OCI-LY3 (cell line): ENCODE results near the gene JPH3.

Experiments used
- H2AFZ ChIP-seq: fragments of 200-600, 300-600 bp; shearing (Covaris generic); 2 replicates; pipeline ENCODE4 v1.6.0; 2014; ENCODE audit warnings: antibody characterized with exemption, low read depth, low read length
- H3K27ac ChIP-seq: fragments of 200-600, 300-600 bp; sonication (generic); 2 replicates; pipeline ENCODE4 v1.5.1; 2014; ENCODE audit warnings: mild to moderate bottlenecking, low read length, moderate library complexity, mixed read lengths
- H3K27me3 ChIP-seq: fragments of 200-600, 300-600 bp; sonication (generic); 2 replicates; pipeline ENCODE4 v1.6.1; 2014; ENCODE audit warnings: low read depth, low read length, mixed read lengths
- H3K36me3 ChIP-seq: fragments of 200-600, 300-600 bp; sonication (generic); replicated peaks from 2 replicates; pipeline ENCODE3; 2014; ENCODE audit warnings: low read depth, low read length, mixed read lengths
- H3K4me1 ChIP-seq: fragments of 300-600, 200-600 bp; sonication (generic); 2 replicates; pipeline ENCODE4 v1.6.1; 2014; ENCODE audit warnings: low read length, mixed read lengths
- H3K4me2 ChIP-seq: fragments of 200-600, 300-600 bp; sonication (generic); 2 replicates; pipeline ENCODE4 v1.6.1; 2014; ENCODE audit warnings: low read length, mixed read lengths
- H3K4me3 ChIP-seq: fragments of 300-600, 200-600 bp; sonication (generic); 2 replicates; pipeline ENCODE4 v1.5.1; 2014; ENCODE audit warnings: antibody characterized with exemption, mild to moderate bottlenecking, low read length, moderate library complexity
- H3K79me2 ChIP-seq: fragments of 300-600, 200-600 bp; shearing (Covaris generic); 2 replicates; pipeline ENCODE4 v1.6.1; 2014; ENCODE audit warnings: mild to moderate bottlenecking, low read length, mixed read lengths
- H3K9ac ChIP-seq: fragments of 300-600, 200-600 bp; shearing (Covaris generic); 2 replicates; pipeline ENCODE4 v1.6.0; 2014; ENCODE audit warnings: mild to moderate bottlenecking, low read length, moderate library complexity
- H3K9me3 ChIP-seq: fragments of 200-600, 300-600 bp; shearing (Covaris generic); 2 replicates; pipeline ENCODE4 v1.6.1; 2014; ENCODE audit warnings: low read length, mixed read lengths; ENCODE audit not compliant: insufficient read depth
- H4K20me1 ChIP-seq: fragments of 200-600, 300-600 bp; sonication (generic); 2 replicates; pipeline ENCODE4 v1.6.1; 2016; ENCODE audit warnings: low read length, mixed read lengths; ENCODE audit not compliant: insufficient read depth
- CTCF ChIP-seq: fragments of 200-600, 300-600 bp; sonication (generic); IDR thresholded peaks from 2 replicates; pipeline ENCODE4 v1.5.1; 2014; ENCODE audit warnings: antibody characterized with exemption, low read length, low read depth
- EZH2phosphoT487 ChIP-seq: fragments of 200-600 bp; shearing (Covaris generic); IDR thresholded peaks from 2 replicates; pipeline ENCODE4 v1.6.1; 2018; ENCODE audit warnings: antibody characterized with exemption, mixed run types, low read depth

JPH3 gene

GRCh38 chr16:87648698-87649487 lies 46.6 kb downstream of the JPH3 start:
- Histone ChIP-seq H3K27ac (no peak overlapping the region), H3K27me3 (peaks cover 15% of the 10 kb centered on the region; the same call in 1 of the 2 replicates), H3K79me2 (no peaks in the 10 kb centered on the region)

DNA sequence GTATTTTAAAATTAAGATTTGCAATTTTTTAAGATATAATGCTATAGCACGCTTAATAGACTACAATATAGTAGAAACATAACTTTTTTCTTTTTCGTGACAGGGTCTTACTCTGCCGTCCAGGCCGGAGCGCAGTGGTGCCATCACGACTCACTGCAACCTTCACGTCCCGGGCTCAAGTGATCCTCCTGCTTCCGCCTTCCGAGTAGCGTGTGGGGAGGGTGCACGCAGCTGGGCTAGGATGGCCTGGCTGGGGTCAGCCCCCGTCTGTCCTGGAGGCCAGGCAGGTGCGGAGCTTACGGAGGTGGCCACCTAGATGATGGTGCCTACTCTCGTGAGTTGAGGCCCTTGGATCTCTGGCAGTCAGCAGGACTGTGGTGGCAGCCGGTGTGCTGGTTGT lies 50.1 kb downstream of the JPH3 start:
- peaks cover 15% of the 10 kb centered on the region; the same call in 1 of the 2 replicates for H3K27me3 ChIP-seq
- no peaks in the 10 kb centered on the region for H3K9me3 ChIP-seq
- H4K20me1 ChIP-seq: no peaks in the 10 kb centered on the region
- H3K4me1 ChIP-seq: no peaks in the 10 kb centered on the region
- H3K27ac ChIP-seq: no peak overlapping the region
- TF ChIP-seq CTCF: no peak
- no peak for TF ChIP-seq EZH2phosphoT487
- no peaks in the 10 kb centered on the region for H3K36me3 ChIP-seq
- H3K9ac ChIP-seq: no peak overlapping the region
- no peak overlapping the region for H2AFZ ChIP-seq
- H3K4me2 ChIP-seq: no peak overlapping the region
- H3K79me2 ChIP-seq: no peaks in the 10 kb centered on the region
- no peak overlapping the region for H3K4me3 ChIP-seq

More at GRCh38 chr16:87648698-87649487, 46.6 kb downstream of the JPH3 start:
- no peaks in the 10 kb centered on the region for H4K20me1 ChIP-seq
- H3K4me3 ChIP-seq: no peak overlapping the region
- TF ChIP-seq EZH2phosphoT487: no peak
- no peak for TF ChIP-seq CTCF
- no peaks in the 10 kb centered on the region for H3K9me3 ChIP-seq
- no peak overlapping the region for H3K9ac ChIP-seq
- no peaks in the 10 kb centered on the region for H3K4me1 ChIP-seq
- H3K36me3 ChIP-seq: no peaks in the 10 kb centered on the region
- H2AFZ ChIP-seq: no peak overlapping the region
- H3K4me2 ChIP-seq: no peak overlapping the region

DNA sequence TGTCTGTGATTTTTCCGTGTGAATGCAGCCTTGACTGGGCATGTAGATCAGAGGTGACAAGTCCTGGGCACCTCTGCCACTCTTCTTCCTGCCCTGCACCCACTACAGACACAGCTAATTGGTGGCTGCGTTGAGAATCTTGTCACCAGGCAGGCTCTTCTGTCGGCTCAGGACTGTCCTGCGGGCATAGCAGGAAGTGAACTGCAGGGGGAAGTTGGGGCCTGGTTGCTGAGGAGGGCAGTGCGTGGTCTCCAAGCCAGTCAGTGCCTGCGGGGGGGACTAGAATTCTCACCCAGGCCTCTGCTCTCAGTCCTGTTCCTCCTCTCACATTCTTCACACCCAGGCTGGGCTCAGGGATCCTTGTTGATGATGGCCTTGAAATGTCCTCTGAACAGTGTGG lies 50.5 kb downstream of the JPH3 start:
- Histone ChIP-seq H3K4me1 (no peaks in the 10 kb centered on the region), H3K9ac (no peak overlapping the region), H3K9me3 (no peaks in the 10 kb centered on the region), H4K20me1 (no peaks in the 10 kb centered on the region), H3K36me3 (no peaks in the 10 kb centered on the region), H2AFZ (no peak overlapping the region), H3K4me2 (no peak overlapping the region), H3K79me2 (no peaks in the 10 kb centered on the region), H3K27ac (no peak overlapping the region), H3K4me3 (no peak overlapping the region), H3K27me3 (peaks cover 15% of the 10 kb centered on the region; the same call in 1 of the 2 replicates)
- no peak for TF ChIP-seq CTCF
- no peak for TF ChIP-seq EZH2phosphoT487

- no peaks in the 10 kb centered on the region for H4K20me1 ChIP-seq
- no peak overlapping the region for H3K4me3 ChIP-seq
- H3K36me3 ChIP-seq: no peaks in the 10 kb centered on the region
- no peak overlapping the region for H3K4me2 ChIP-seq
- no peak overlapping the region for H3K9ac ChIP-seq
- H3K4me1 ChIP-seq: no peaks in the 10 kb centered on the region
- H3K27me3 ChIP-seq: peaks cover 15% of the 10 kb centered on the region; the same call in 1 of the 2 replicates
- H3K27ac ChIP-seq: no peak overlapping the region
- TF ChIP-seq CTCF: peak; percentile 48
- TF ChIP-seq EZH2phosphoT487: no peak
- no peaks in the 10 kb centered on the region for H3K79me2 ChIP-seq
- H2AFZ ChIP-seq: peak overlapping the region; percentile 70; the same call in 1 of the 2 replicates
- H3K9me3 ChIP-seq: no peaks in the 10 kb centered on the region
These were observed 50.9 kb downstream of the JPH3 start for GRCh38 chr16:87653234-87653633.
